HFFc6 (cell line): ENCODE results near the gene RTEL1. TPM values are rescaled to one million over a fixed set of nuclear protein-coding genes. Genes with fewer than 3 reads are reported as not detected.

Experiments used
- DNase-seq: peaks from one replicate; pipeline ENCODE4 v3.0.0-alpha.2; 2018
- H3K27ac Mint-ChIP-seq: 2 replicates; pipeline ENCODE4 v1.8.0; 2020; ENCODE audit warnings: mild to moderate bottlenecking, mixed read lengths
- H3K27me3 Mint-ChIP-seq: 2 replicates; pipeline ENCODE4 v1.8.0; 2021; ENCODE audit warnings: mild to moderate bottlenecking, moderate library complexity, mixed read lengths; ENCODE audit not compliant: insufficient read depth
- H3K36me3 Mint-ChIP-seq: 2 replicates; pipeline ENCODE4 v1.8.0; 2021; ENCODE audit warnings: low read depth, mixed read lengths
- H3K4me1 Mint-ChIP-seq: 2 replicates; pipeline ENCODE4 v1.8.0; 2020; ENCODE audit warnings: low read depth, mixed read lengths
- H3K4me3 Mint-ChIP-seq: 2 replicates; pipeline ENCODE4 v1.8.0; 2020; ENCODE audit warnings: mild to moderate bottlenecking, moderate library complexity, mixed read lengths
- H3K9me3 Mint-ChIP-seq: 2 replicates; pipeline ENCODE4 v1.8.0; 2020; ENCODE audit warnings: mild to moderate bottlenecking, mixed read lengths
- total RNA-seq, 6 experiments: library from RNA; stranded (reverse); fragmentation: NEBNext Ultra II Directional; extraction: Animal tissue kit (Norgen Biotek cat#: 25700); gene quantifications; 2 replicates in 1 of 6; 3 replicates in 5 of 6; pipeline ENCODE4 v1.2.3, GENCODE V29; 2021
- TF ChIP-seq, protein P1 (sequence below): fragments of 200-600 bp; sonication (generic); IDR thresholded peaks from 2 replicates; pipeline ENCODE4 v1.5.0; 2021; ENCODE audit warnings: antibody characterized with exemption, mild to moderate bottlenecking

The RTEL1 gene
- total RNA-seq, 6 experiments from 2014 or later, result 19.0 to 26.8 (median 22.7) TPM

DNA sequence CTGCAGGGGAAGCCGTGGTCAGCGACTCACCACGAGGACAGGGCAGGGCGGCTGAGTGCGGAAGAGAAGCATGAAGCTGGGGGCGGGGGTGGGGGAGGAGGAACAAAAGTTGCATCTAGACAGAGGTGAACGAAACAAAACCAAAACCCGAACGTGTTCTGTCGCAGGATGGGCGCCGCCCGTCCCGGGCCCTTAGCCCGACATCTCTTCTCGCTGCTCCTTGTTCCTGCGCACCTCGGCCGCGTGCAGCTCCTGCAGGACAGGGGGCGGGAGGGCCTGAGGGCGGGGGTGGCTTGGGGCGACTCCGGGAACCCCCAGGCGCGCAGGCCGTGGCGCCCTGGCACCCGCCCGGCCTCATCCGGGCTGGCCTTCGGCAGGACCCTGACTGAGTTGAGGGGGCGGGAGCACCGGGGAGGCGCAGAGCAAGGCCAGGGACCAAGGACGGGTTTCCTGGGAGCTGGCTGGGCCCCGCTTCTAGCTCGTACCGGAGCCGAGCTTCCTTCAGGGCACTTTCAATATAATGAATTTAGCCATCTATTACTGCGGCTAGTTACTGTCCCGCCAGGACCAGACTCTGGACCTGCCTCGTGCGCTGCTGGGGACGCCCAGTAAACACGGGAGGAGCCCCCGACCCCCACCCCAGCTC, 16.8 kb upstream of the RTEL1 start:
- no peak for DNase-seq
- H3K4me3 Mint-ChIP-seq, result no peak overlapping the region
- TF ChIP-seq, protein P1, sequence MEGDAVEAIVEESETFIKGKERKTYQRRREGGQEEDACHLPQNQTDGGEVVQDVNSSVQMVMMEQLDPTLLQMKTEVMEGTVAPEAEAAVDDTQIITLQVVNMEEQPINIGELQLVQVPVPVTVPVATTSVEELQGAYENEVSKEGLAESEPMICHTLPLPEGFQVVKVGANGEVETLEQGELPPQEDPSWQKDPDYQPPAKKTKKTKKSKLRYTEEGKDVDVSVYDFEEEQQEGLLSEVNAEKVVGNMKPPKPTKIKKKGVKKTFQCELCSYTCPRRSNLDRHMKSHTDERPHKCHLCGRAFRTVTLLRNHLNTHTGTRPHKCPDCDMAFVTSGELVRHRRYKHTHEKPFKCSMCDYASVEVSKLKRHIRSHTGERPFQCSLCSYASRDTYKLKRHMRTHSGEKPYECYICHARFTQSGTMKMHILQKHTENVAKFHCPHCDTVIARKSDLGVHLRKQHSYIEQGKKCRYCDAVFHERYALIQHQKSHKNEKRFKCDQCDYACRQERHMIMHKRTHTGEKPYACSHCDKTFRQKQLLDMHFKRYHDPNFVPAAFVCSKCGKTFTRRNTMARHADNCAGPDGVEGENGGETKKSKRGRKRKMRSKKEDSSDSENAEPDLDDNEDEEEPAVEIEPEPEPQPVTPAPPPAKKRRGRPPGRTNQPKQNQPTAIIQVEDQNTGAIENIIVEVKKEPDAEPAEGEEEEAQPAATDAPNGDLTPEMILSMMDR, result no peak
- 0 out of 2 replicates have a peak, but pooled peaks cover 4% of the 10 kb centered on the region for H3K36me3 Mint-ChIP-seq
- peaks cover 15% of the 10 kb centered on the region for H3K4me1 Mint-ChIP-seq
- no peak overlapping the region for H3K27ac Mint-ChIP-seq
- H3K27me3 Mint-ChIP-seq, result peaks cover 8% of the 10 kb centered on the region
- H3K9me3 Mint-ChIP-seq, result peaks cover 4% of the 10 kb centered on the region; the same call in 1 of the 2 replicates

DNA sequence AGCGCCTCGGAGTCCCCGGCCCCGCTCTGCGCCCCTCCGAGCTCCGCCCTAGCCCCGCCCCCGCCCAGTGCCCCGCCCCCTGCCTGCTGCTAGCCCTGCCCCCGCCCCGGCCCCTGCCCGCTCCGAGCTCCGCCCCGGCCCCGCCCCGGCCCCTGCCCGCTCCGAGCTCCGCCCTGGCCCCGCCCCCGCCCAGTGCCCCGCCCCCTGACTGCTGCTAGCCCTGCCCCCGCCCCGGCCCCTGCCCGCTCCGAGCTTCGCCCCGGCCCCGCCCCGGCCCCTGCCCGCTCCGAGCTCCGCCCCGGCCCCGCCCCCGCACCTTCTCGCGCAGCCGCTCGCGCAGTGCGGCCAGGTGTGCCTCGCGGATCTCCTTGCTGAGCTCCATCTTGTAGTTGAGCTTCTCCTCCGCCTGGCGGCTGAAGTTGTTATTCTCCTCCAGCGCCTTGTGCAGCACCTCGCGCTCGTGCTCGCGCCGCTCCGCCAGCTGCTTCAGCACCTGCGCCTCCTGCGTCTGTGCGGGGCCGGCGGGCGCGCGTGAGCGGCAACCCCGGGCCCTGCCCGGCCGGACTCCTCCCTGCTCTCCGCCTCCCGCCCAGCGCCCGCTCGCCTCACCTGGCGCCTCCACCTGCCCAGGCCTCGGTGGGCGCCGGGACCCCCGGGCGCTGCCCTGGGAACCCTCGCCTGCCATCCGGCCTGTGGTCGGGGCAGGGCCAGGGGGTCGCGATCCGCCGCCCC, 16.2 kb upstream of the RTEL1 start:
- H3K27me3 Mint-ChIP-seq, result peaks cover 8% of the 10 kb centered on the region
- H3K4me1 Mint-ChIP-seq, result peaks cover 12% of the 10 kb centered on the region
- H3K9me3 Mint-ChIP-seq, result peaks cover 4% of the 10 kb centered on the region; the same call in 1 of the 2 replicates
- H3K27ac Mint-ChIP-seq, result no peak overlapping the region
- peak; percentile 39 for DNase-seq
- TF ChIP-seq, protein P1, result peak; percentile 55
- H3K36me3 Mint-ChIP-seq, result 0 out of 2 replicates have a peak, but pooled peaks cover 4% of the 10 kb centered on the region
- H3K4me3 Mint-ChIP-seq, result 0 out of 2 replicates have a peak overlapping the region, but pooled peaks have one; percentile 32

DNA sequence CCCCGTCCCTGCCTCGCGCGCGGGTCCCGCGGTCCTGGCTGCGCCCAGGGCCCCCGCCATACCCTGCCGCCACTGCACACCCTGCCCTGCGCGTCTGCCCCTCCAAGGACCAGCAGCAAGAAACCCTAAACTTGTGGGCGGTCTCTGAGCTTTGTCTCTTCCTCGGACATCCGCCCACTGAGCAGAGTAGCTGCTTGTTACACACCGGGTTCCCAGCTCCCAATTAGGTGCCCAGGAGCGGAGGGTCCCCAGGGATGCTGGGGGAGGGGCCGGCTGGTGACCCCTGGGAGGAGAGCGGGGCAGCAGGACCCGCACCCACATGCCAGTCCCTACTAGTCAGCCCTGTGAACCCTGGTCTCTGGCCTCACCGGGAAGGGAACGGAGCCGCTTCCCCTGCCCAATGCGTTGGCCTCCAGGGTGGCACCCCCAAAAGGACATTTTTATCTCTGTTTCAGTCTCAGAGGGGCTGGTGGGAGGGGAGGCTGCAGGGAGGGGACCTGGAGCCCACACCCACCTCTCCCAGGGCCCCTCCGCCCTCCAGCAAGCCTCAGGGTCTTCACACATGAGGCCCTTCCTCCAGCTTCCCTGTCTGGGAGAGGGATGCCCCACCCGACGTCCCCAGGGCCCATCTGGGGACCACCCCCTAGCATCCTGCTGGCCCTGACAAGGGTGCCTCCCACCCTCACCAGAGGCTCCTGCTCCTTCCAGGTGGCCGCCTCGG, 15.4 kb upstream of the RTEL1 start:
- Mint-ChIP-seq H3K4me1 (peaks cover 5% of the 10 kb centered on the region; the same call in 1 of the 2 replicates), H3K9me3 (peaks cover 4% of the 10 kb centered on the region; the same call in 1 of the 2 replicates), H3K36me3 (0 out of 2 replicates have a peak, but pooled peaks cover 4% of the 10 kb centered on the region), H3K27me3 (peaks cover 8% of the 10 kb centered on the region), H3K4me3 (0 out of 2 replicates have a peak overlapping the region, but pooled peaks have one; percentile 37), H3K27ac (no peak overlapping the region)
- DNase-seq, result no peak
- TF ChIP-seq, protein P1, result no peak

DNA sequence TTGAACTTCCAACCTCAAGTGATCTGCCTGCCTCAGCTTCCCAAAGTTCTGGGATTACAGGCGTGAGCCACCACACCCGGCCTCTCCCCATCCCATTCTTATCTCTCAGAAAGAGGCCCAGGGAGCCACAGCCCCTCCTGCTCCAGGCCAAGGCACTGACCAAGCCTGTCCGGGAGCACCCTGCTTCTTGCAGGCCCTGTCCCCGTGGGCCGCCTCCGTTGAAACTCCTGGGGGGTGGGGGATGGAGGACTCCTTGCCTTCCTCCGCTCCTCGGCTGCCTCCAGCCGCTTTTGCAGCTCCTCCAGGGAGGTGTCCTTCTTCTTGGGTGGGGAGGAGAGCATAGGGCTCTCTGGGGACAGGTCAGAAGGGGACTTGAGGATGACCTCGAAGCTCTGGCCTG, 14.6 kb upstream of the RTEL1 start:
- TF ChIP-seq, protein P1, result no peak
- no peaks in the 10 kb centered on the region for H3K4me1 Mint-ChIP-seq
- no peaks in the 10 kb centered on the region for H3K9me3 Mint-ChIP-seq
- H3K36me3 Mint-ChIP-seq, result no peaks in the 10 kb centered on the region
- no peak overlapping the region for H3K4me3 Mint-ChIP-seq
- DNase-seq, result no peak
- H3K27ac Mint-ChIP-seq, result no peak overlapping the region
- H3K27me3 Mint-ChIP-seq, result peaks cover 6% of the 10 kb centered on the region

DNA sequence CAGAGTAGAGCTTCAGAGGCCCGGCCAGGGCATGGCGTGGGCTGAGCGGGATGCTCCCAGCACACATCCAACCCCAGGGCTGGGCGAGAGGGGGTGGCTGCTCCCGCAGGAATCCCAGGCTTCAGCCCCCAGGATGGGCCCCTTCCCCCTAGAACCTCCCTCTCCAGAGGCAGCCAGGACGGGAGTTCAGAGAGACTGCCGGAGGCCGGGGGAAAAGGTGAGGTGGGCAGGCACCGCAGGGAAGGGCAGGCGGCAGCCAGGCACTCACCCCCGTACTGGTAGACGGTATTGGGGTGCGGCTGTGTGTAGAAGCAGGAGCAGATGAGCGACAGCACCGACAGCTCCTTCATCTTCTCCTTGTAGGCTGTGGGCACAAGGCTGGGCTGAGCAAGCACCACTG, 14.2 kb upstream of the RTEL1 start:
- Mint-ChIP-seq H3K27me3 (peaks cover 6% of the 10 kb centered on the region), H3K4me1 (no peaks in the 10 kb centered on the region), H3K4me3 (no peak overlapping the region), H3K36me3 (no peaks in the 10 kb centered on the region), H3K9me3 (no peaks in the 10 kb centered on the region), H3K27ac (no peak overlapping the region)
- no peak for DNase-seq
- TF ChIP-seq, protein P1, result no peak
